Measurements from ENCODE around the gene FAM13A. TPM values are rescaled to one million over a fixed set of nuclear protein-coding genes. Genes with fewer than 3 reads are reported as not detected.

Gene FAM13A
- total RNA-seq, 1 donor from 2014 or later = 57.7 TPM

DNA sequence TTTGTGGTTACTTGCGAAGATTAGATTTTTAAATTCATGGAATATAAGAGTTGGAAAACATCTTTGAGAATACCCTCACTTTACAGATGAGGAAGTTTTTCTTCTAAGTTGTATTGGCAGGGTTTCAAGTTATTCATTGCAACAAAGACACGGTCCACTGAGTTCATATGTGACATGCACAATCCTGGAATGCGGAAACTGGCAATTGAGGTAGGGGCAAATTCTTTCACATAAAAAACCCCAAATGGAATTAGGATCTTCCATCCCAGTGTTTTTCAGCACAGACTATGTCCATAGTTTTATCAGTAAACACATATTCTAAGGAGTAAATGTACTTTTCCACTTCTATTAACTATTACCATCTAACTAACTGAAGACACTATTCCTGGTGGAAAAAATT lies 277.6 kb downstream of the FAM13A start:
- H3K4me1 Mint-ChIP-seq = peaks cover 15% of the 10 kb centered on the region
- peaks cover 5% of the 10 kb centered on the region for H3K9me3 Mint-ChIP-seq
- H3K27ac Mint-ChIP-seq = no peak overlapping the region
- no peak for DNase-seq (ENCODE audit: low spot score in 2 of 2, unreplicated experiment in 2 of 2)
- H3K4me3 Mint-ChIP-seq = no peak overlapping the region
- peaks cover 27% of the 10 kb centered on the region for H3K36me3 Mint-ChIP-seq
- TF ChIP-seq, protein P1, sequence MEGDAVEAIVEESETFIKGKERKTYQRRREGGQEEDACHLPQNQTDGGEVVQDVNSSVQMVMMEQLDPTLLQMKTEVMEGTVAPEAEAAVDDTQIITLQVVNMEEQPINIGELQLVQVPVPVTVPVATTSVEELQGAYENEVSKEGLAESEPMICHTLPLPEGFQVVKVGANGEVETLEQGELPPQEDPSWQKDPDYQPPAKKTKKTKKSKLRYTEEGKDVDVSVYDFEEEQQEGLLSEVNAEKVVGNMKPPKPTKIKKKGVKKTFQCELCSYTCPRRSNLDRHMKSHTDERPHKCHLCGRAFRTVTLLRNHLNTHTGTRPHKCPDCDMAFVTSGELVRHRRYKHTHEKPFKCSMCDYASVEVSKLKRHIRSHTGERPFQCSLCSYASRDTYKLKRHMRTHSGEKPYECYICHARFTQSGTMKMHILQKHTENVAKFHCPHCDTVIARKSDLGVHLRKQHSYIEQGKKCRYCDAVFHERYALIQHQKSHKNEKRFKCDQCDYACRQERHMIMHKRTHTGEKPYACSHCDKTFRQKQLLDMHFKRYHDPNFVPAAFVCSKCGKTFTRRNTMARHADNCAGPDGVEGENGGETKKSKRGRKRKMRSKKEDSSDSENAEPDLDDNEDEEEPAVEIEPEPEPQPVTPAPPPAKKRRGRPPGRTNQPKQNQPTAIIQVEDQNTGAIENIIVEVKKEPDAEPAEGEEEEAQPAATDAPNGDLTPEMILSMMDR (IDR thresholded peaks at IDR 0.05; ENCODE audit: unreplicated experiment) = no peak
- no peaks in the 10 kb centered on the region for H3K27me3 Mint-ChIP-seq (ENCODE audit: low read depth)

DNA sequence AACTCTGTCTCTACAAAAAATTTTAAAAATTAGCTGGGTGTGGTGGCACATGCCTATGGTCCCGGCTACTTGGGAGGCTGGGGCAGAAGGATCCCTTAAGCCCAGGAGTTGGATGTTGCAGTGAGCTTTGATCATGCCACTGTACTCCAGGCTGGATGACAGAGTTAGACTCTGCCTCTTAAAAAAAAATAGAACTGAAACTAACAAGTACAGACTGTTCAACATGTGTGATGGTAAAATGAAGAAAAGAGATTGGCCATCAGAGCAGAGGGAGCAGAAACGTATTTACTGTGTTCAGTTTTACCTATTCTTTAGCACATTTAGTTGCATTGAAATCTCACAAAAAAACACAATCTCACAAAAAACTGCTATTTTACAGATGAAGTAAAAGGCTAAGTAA lies 281.5 kb downstream of the FAM13A start:
- H3K4me1 Mint-ChIP-seq = peaks cover 41% of the 10 kb centered on the region
- DNase-seq (ENCODE audit: low spot score in 2 of 2, unreplicated experiment in 2 of 2) = no peak
- peaks cover 28% of the 10 kb centered on the region for H3K36me3 Mint-ChIP-seq
- H3K9me3 Mint-ChIP-seq = peaks cover 5% of the 10 kb centered on the region
- H3K27ac Mint-ChIP-seq = no peak overlapping the region
- no peak overlapping the region for H3K4me3 Mint-ChIP-seq
- TF ChIP-seq, protein P1 (IDR thresholded peaks at IDR 0.05; ENCODE audit: unreplicated experiment) = no peak
- no peaks in the 10 kb centered on the region for H3K27me3 Mint-ChIP-seq (ENCODE audit: low read depth)

DNA sequence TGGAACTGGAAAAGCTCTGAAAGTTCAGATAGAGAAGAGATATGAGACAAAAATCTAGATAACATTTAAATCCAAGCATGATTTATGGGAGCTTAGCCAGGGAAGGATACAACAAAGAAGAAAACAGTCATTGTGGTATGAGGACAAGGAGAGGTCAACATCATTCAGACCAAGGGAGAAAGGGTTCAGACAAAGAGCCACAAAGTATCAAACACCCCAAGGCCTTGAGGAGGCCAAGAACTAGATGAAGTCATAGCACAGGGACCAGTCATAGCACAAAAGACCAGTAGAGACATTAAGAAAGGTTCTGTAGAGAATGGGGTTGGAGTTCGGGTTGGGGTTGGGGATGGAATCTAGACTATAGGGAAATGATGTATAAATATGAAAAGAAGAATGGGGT lies 282.0 kb downstream of the FAM13A start:
- peaks cover 5% of the 10 kb centered on the region for H3K9me3 Mint-ChIP-seq
- DNase-seq (ENCODE audit: low spot score in 2 of 2, unreplicated experiment in 2 of 2) = no peak
- peak overlapping the region; percentile 35 for H3K27ac Mint-ChIP-seq
- H3K36me3 Mint-ChIP-seq = peaks cover 25% of the 10 kb centered on the region
- H3K4me1 Mint-ChIP-seq = peaks cover 37% of the 10 kb centered on the region
- no peaks in the 10 kb centered on the region for H3K27me3 Mint-ChIP-seq (ENCODE audit: low read depth)
- TF ChIP-seq, protein P1 (IDR thresholded peaks at IDR 0.05; ENCODE audit: unreplicated experiment) = no peak
- H3K4me3 Mint-ChIP-seq = no peak overlapping the region

DNA sequence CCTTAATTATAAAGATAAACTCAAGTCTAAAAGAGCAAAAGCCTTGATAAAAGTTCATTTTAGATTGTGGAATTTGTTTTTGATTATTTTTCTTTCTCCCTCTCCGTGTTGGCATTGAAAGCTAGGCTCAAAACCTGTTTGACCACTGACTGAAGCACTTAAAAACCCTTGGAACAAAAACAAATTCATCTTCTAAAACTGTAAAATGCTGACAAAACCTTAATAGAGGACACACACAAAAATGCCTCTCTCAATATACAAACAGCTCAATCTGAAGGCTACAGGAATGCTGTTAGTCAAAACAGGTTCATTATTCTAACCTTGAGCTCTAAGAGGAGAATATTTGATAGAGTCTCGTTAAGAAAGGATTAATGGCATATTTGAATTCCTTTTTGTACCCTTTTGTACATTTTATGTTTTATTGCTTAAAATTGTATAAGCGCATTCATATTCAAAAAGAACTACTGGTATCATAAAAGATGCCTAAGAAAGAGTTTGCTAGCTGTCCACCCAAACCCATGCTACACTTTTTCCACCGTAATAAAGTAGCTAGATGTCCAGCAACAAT lies 285.0 kb downstream of the FAM13A start:
- H3K9me3 Mint-ChIP-seq = peaks cover 5% of the 10 kb centered on the region
- no peaks in the 10 kb centered on the region for H3K27me3 Mint-ChIP-seq (ENCODE audit: low read depth)
- H3K36me3 Mint-ChIP-seq = peaks cover 31% of the 10 kb centered on the region
- H3K4me3 Mint-ChIP-seq = no peak overlapping the region
- no peak for DNase-seq (ENCODE audit: low spot score in 2 of 2, unreplicated experiment in 2 of 2)
- H3K27ac Mint-ChIP-seq = peak overlapping the region; percentile 87
- TF ChIP-seq, protein P1 (IDR thresholded peaks at IDR 0.05; ENCODE audit: unreplicated experiment) = no peak
- H3K4me1 Mint-ChIP-seq = peaks cover 36% of the 10 kb centered on the region

DNA sequence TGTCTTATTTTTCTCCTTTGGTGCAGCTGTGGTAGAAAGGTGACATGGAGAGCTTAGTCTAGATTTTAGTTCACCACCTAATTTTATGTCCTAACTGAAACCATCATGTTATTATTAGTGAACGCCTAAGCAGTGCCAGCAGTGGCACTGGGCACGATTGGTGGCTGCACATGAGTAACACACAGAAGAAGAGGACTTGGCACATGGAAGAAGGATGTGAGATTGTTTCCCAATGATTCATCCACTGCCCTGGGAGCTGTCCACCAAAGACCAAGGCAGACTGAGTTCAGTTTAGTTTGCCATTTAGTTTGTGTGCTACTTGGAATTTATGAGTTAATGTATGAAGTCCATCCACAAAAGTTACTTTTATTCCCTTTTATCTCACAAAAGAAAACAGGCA lies 291.3 kb downstream of the FAM13A start:
- peaks cover 10% of the 10 kb centered on the region for H3K36me3 Mint-ChIP-seq
- H3K27me3 Mint-ChIP-seq (ENCODE audit: low read depth) = no peaks in the 10 kb centered on the region
- H3K4me1 Mint-ChIP-seq = peaks cover 48% of the 10 kb centered on the region
- no peak for DNase-seq (ENCODE audit: low spot score in 2 of 2, unreplicated experiment in 2 of 2)
- TF ChIP-seq, protein P1 (IDR thresholded peaks at IDR 0.05; ENCODE audit: unreplicated experiment) = no peak
- no peak overlapping the region for H3K4me3 Mint-ChIP-seq
- no peaks in the 10 kb centered on the region for H3K9me3 Mint-ChIP-seq
- H3K27ac Mint-ChIP-seq = peak overlapping the region; percentile 19

DNA sequence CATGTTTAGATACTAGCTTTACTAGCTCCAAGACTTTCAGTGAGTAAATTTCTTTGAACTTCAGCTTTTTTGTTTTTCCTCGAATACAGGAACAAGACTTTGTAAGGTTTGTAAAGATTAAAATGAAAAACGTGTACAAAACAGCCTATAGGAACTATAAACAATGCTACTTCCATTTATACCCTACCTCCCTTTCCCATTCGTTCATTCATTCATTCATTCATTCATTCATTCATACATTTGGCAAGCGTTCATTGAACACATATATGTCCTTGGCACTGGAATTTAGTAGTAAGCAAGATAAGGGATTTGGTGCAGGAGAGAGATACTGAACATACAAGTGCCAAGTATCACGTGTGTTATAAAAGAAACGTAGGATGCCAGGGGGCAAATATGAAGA lies 293.9 kb downstream of the FAM13A start:
- Mint-ChIP-seq H3K36me3 (peaks cover 5% of the 10 kb centered on the region), H3K9me3 (no peaks in the 10 kb centered on the region), H3K4me3 (no peak overlapping the region), H3K27ac (peak overlapping the region; percentile 89), H3K4me1 (peaks cover 70% of the 10 kb centered on the region), H3K27me3 (ENCODE audit: low read depth) (no peaks in the 10 kb centered on the region)
- TF ChIP-seq, protein P1 (IDR thresholded peaks at IDR 0.05; ENCODE audit: unreplicated experiment) = no peak
- no peak for DNase-seq (ENCODE audit: low spot score in 2 of 2, unreplicated experiment in 2 of 2)

All from mesothelial cell of epicardium (in vitro differentiated cells).